Glomerular visceral epithelial cell (primary cell): Measurements from ENCODE around the gene BRD1.
A peak's percentile ranks its signal among the peaks of the same experiment; 100 is the strongest.
"Not testable (repeated sequence)": the region's sequence is repeated elsewhere in the genome, so short reads cannot be mapped to it uniquely, and the experiment has no call there.

Source experiments
- DNase-seq: peaks from one replicate; pipeline ENCODE4 v3.0.0-alpha.2; 2016; ENCODE audit errors: extremely low spot score

Gene BRD1

DNA sequence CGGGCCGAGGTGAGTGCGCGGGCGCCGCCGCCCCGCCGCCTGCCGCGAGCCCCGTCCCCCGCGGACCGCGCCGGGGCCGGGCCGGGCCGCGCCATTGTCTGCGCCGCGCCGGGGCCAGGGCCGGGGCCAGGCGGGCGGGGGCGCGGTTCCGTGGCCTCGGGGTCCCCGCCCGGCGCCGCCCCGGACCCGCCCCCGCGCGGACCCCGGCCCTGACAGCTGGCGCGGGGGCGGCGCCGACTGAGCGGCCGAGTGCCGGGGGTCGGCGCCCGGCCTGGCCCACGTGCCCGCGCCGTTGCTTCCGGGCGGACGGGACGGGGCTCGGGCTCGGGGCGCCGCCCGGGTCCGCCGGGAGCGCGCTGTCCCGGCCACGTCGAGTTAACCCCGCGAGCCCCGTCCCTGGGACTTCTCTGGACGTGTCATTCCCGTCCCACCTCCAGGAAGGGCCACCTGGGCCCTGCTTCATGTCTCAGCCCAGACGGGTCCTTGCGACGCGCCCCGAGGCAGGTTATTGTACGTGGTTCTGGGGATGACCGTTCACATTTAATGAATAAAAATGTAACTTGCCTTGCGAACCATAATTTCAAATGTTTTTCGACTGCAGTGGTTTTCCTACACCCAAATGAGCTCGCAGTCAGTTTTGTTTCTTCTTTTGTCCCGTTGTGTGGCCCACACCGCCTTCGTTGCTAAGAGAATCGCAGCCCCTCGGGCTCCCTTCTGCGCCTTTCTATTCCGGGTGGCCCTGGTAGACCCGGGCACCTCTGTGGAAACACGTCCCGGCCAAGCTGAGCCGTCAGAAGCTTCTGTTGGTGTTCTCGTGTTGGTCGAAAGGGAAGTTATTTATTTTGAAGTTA is 26.5 kb upstream of the BRD1 start:
- DNase-seq, result peak; percentile 21

- DNase-seq, result peak; percentile 97
Observed at GRCh38 chr22:49852898-49853894, 25.5 kb upstream of the BRD1 start, which contains the start of gene ZBED4. Gene ZBED4, plus strand, starts transcription at chr22:49853844. Its CDS starts 29,819 bp downstream, at chr22:49883663.

- DNase-seq, result not testable (repeated sequence)
Observed at GRCh38 chr22:49852568-49852897, 24.9 kb upstream of the BRD1 start.

- no peak for DNase-seq
Observed at GRCh38 chr22:49850959-49851802, 23.5 kb upstream of the BRD1 start.

DNA sequence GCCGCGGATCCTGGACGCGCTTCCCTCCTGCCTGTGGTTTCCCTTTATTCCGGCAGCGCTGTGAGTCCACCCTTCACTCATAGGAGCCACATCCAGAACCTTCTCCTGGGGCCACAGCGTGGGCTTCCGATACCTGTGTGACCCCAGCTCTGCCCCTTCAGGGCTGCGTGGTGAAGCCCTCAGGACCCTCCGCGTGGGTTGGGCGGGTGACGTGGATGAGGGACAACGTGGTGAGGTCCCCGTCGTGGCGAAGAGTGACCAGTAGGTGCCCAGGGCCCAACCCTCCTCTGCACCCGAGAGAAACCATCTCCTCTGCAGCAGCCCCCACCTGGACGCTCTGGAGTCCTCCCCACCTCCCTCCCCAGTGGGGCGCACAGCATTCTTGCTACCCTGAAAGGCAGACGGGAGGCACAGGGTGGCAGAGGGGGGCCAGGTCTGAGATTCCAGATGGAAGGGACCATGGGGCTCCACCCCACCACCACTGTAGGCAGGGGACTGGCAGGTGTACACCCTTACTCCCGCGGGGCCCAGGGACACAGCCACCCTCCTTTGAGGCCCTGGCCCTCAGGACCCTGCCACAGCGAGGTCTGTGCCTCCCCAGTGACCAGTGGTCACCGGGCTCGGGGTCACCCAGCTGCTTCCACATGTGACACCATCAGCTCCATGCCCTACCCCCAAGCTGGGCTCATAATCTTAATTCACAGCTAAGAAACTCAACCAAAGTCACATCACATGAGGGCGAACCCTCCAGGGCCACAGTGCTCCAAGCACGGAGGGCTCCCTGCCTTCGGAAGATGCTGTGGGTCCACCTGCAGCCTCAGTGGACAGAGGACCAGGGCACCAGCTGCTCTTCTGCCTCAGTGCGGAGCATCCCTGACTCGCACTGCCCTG is 22.6 kb upstream of the BRD1 start:
- no peak for DNase-seq

GRCh38 chr22:49849161-49850020 is 21.7 kb upstream of the BRD1 start:
- no peak for DNase-seq

GRCh38 chr22:49848690-49849160 is 21.1 kb upstream of the BRD1 start:
- DNase-seq, result no peak

- no peak for DNase-seq
Observed at GRCh38 chr22:49847751-49848689, 20.3 kb upstream of the BRD1 start.

GRCh38 chr22:49845666-49846459 is 18.2 kb upstream of the BRD1 start:
- no peak for DNase-seq

DNA sequence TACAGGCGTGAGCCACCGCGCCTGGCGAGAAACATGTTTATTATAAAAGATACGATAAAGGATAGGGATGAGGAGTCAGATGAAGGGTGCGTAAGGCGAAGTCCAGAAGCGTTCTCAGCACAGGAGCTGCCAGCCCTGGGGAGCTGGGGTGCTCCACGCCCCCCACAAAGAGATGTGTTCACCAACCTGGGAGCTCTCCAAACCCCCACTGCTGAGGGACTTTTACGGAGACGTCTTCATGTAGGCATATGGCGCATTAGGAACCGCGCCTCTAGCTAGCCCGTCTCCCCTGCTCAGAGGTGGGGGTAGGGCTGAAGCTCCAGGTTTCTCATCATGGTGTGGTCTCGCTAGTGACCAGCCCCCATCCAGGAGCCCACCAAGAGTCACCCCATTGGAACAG is 17.6 kb upstream of the BRD1 start:
- DNase-seq, result no peak

DNA sequence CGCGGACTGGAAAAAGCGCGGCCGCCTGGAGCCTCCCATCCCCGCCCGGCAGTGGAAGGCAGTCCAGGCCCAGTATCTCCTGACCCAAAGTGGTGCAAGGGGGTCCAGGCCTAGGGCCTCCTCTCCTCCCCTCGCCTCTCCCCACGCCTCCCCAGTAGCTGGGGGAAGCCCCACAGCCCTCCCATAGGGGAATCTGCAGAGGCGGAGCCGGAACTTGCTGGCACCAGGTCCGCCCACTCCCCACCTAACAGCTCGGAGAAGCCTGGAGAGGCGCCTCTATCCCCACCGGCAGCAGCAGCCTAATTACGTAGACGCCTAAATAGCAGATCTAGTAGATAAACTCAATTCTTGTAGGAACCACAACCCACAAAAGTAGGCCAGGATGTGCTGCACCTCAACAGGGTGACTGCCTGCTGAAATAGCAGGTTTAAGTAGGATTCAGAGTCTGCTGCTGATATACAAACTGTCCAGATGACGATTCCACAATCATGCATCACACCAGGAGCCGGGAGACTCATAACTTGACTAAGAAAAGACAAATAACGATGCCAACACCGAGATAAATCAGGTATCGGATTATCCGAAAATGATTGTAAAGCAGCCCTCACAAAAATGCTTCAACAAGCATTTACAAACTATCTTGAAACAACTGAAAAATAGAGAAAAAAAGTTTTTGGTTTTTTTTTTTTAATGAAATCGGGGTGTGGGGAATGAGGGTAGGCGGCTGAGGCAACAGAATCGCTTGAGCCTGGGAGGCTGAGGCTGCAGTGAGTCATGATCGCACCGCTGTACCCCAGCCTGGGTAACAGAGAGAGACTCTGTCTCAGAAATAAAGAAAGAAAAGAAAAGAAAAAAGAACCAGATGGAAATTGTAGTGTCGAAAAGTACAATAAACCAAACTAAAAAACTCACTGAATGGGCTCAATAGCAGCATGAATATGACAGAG is 11.4 kb upstream of the BRD1 start:
- no peak for DNase-seq

- DNase-seq, result no peak
Observed at GRCh38 chr22:49833340-49834007, 5.8 kb upstream of the BRD1 start.

GRCh38 chr22:49829044-49829853 is 1.6 kb upstream of the BRD1 start:
- no peak for DNase-seq

DNA sequence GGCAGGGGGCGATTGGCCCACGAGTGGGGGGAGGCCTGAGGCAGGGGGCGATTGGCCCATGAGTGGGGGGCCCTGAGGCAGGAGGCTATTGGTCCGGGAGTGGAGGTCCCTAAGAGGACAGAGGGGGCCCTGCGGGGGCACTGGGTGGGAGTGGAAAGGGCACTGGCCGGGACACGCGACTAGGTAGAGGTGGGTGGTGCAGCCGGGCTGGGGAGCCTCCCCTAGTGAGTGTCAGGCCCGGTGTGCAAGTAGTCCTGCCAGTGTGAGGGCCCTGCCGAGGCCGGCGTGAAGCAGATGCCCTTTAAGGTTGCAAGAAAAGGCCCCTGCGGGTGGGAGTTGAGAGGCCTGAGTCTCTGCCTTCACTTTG is 909 bp upstream of the BRD1 start:
- DNase-seq, result no peak

- no peak for DNase-seq
Observed at GRCh38 chr22:49827271-49827852, 311 bp downstream of the BRD1 start.
